ENCODE results near the gene PDXP. TPM values are rescaled to one million over a fixed set of nuclear protein-coding genes. Genes with fewer than 3 reads are reported as not detected.

The PDXP gene
- total RNA-seq, 1 donor from 2014 or later: 6.1 TPM

DNA sequence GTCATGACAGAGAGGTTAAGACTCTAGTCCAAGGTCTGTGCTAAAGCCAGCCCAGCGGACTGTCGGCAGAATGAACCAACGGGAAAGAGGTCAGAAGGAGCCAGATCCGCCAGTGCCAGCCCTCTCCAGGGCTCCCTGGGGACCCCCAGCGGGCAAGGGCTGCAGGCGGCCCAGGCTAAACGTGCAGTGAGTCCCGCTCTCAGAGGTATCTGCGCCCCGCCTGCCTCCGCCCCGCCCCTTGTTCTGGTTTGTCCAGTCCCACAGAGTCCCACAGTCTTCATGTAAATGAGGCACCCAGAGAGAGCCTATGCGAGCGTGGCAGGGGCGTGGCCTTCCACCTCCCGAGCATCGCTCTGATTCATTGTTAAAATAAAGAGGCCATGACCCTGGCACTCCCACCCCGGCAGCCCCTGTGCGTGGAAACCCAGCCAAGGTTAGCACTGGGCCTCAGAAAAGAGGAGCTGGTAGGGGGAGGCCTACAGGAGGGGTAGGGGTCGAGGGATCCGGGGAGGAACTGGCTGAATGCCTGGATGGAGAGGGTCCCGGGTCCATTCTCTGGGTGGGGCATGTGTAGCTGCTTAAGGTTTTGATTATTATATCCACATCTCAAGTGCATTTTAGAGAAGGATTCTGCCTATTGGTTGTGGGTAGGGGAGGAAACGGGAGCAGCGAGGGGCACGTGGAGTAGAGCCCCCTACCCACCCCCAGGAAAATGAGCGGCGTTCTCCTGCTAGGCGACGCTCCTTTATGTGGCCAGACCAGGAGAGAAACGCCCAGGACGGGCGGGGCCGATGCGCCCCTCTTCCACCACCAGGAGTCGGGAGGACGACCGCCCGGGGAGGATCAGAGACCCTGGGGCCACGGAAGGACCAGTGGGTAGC lies 38.4 kb downstream of the PDXP start, which contains the start of gene TRIOBP:
TRIOBP (plus strand) TSS at position 392 of the 881 bp plus-strand sequence. CDS start 4,318 bp downstream, outside the sequence.
- peak within 1 kb of the TSS; percentile 28 for H3K4me3 ChIP-seq
- DNase-seq (peak; percentile 97), ATAC-seq (peak; percentile 98)
- no peaks in the 10 kb centered on the region for H3K27me3 ChIP-seq
- intact Hi-C loops (cut with DNase I): no loop called here
- H3K4me1 ChIP-seq: peaks cover 20% of the 10 kb centered on the region
- peaks cover 18% of the 10 kb centered on the region for H3K36me3 ChIP-seq
- H3K27ac ChIP-seq: no peak within 1 kb of the TSS
- no peaks in the 10 kb centered on the region for H3K9me3 ChIP-seq
- TF ChIP-seq, protein P1, sequence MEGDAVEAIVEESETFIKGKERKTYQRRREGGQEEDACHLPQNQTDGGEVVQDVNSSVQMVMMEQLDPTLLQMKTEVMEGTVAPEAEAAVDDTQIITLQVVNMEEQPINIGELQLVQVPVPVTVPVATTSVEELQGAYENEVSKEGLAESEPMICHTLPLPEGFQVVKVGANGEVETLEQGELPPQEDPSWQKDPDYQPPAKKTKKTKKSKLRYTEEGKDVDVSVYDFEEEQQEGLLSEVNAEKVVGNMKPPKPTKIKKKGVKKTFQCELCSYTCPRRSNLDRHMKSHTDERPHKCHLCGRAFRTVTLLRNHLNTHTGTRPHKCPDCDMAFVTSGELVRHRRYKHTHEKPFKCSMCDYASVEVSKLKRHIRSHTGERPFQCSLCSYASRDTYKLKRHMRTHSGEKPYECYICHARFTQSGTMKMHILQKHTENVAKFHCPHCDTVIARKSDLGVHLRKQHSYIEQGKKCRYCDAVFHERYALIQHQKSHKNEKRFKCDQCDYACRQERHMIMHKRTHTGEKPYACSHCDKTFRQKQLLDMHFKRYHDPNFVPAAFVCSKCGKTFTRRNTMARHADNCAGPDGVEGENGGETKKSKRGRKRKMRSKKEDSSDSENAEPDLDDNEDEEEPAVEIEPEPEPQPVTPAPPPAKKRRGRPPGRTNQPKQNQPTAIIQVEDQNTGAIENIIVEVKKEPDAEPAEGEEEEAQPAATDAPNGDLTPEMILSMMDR (IDR thresholded peaks at IDR 0.05): peak; percentile 54

DNA sequence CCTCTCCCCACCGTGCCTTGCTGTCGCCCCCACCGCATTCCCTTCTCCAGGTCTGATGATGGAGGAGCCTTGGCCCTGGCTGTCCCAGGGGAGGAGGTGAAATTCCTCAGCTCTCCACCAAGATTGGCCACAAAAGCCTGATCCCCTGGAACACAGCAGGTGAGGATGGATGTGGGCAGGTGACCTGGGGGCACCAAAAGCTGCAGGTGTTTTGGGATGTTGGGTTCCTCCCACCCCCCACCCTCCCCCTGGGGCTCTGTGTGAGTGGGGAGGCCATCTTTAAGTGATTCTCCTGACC lies 39.0 kb downstream of the PDXP start:
- intact Hi-C loops (cut with DNase I): no loop called here
- Histone ChIP-seq H3K4me1 (peaks cover 21% of the 10 kb centered on the region), H3K9me3 (no peaks in the 10 kb centered on the region), H3K36me3 (peaks cover 12% of the 10 kb centered on the region), H3K27me3 (no peaks in the 10 kb centered on the region), H3K27ac (no peak overlapping the region), H3K4me3 (no peak overlapping the region)
- TF ChIP-seq, protein P1 (IDR thresholded peaks at IDR 0.05): no peak
- no peak for DNase-seq
- ATAC-seq: no peak

DNA sequence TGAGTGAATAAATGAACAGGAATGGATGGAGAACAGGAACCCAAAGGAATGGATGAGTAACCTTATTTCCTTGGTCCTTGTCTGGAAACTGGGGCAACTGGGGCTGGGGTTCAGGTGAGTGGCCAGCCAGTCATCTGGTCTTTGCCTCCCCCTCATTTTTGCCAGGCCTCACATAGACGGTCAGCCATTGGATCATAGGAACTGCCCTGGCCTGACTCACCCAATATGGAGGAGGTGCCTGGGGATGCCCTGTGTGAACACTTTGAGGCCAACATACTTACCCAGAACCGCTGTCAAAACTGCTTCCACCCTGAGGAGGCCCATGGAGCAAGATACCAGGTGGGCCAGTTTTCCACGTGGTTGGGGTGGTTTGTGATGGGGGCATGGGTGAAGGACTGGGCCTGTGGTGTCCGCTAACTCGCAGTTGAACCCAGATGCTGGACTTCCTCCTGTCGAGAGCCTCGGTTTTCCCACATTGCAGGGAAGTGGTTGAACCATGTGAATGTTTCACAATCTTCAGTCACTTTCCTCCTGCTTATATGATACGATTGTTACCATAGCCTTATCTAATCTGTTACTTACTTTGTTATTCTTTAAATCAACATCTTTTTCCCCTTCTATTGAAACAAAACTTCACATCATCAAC lies 42.7 kb downstream of the PDXP start:
- H3K27me3 ChIP-seq: no peaks in the 10 kb centered on the region
- no peak overlapping the region for H3K27ac ChIP-seq
- H3K4me1 ChIP-seq: peaks cover 18% of the 10 kb centered on the region
- DNase-seq (no peak), ATAC-seq (peak; percentile 45)
- H3K9me3 ChIP-seq: no peaks in the 10 kb centered on the region
- TF ChIP-seq, protein P1 (IDR thresholded peaks at IDR 0.05): no peak
- no peaks in the 10 kb centered on the region for H3K36me3 ChIP-seq
- intact Hi-C loops (cut with DNase I): no loop called here
- H3K4me3 ChIP-seq: no peak overlapping the region

GRCh38 chr22:37703906-37704305 lies 45.4 kb downstream of the PDXP start:
- intact Hi-C loops (cut with DNase I): no loop called here
- H3K4me1 ChIP-seq: peaks cover 9% of the 10 kb centered on the region
- H3K27me3 ChIP-seq: no peaks in the 10 kb centered on the region
- no peak overlapping the region for H3K4me3 ChIP-seq
- DNase-seq (no peak), ATAC-seq (no peak)
- no peaks in the 10 kb centered on the region for H3K36me3 ChIP-seq
- H3K27ac ChIP-seq: no peak overlapping the region
- H3K9me3 ChIP-seq: no peaks in the 10 kb centered on the region
- TF ChIP-seq, protein P1 (IDR thresholded peaks at IDR 0.05): no peak

- DNase-seq (no peak), ATAC-seq (no peak)
- H3K27ac ChIP-seq: no peak overlapping the region
- no peaks in the 10 kb centered on the region for H3K27me3 ChIP-seq
- no peaks in the 10 kb centered on the region for H3K9me3 ChIP-seq
- intact Hi-C loops (cut with DNase I): no loop called here
- H3K4me1 ChIP-seq: peaks cover 9% of the 10 kb centered on the region
- TF ChIP-seq, protein P1 (IDR thresholded peaks at IDR 0.05): no peak
- H3K36me3 ChIP-seq: no peaks in the 10 kb centered on the region
- no peak overlapping the region for H3K4me3 ChIP-seq
These were observed 46.1 kb downstream of the PDXP start for GRCh38 chr22:37704645-37705044.

All from upper lobe of right lung (tissue), 1 donor.